Gastrocnemius medialis (tissue), 4 donors: ENCODE measurements around the gene SYNJ1.

Experiments used
- POLR2A ChIP-seq, 2 donors: fragments of 450-650 bp; IDR thresholded peaks; one replicate each; pipeline ENCODE4 v1.6.1; 2017; ENCODE audit warnings: antibody characterized with exemption in 2 of 2, mild to moderate bottlenecking in 2 of 2, moderate library complexity in 2 of 2
- TF ChIP-seq, protein P1 (sequence below), 5 experiments: fragments of 450-650 bp in 3 of 5; fragments of 200-600 bp in 2 of 5; sonication (generic) in 2 of 5; IDR thresholded peaks in 4 of 5; conservative IDR thresholded peaks in 1 of 5; 1 replicate in 4 of 5; 2 replicates in 1 of 5; pipeline ENCODE4 v1.5.1; 2016 to 2019; ENCODE audit warnings: antibody characterized with exemption in 5 of 5, mild to moderate bottlenecking in 3 of 5, moderate library complexity in 3 of 5

GRCh38 chr21:32717851-32718316 is 9.9 kb downstream of the SYNJ1 start:
- TF ChIP-seq, protein P1, sequence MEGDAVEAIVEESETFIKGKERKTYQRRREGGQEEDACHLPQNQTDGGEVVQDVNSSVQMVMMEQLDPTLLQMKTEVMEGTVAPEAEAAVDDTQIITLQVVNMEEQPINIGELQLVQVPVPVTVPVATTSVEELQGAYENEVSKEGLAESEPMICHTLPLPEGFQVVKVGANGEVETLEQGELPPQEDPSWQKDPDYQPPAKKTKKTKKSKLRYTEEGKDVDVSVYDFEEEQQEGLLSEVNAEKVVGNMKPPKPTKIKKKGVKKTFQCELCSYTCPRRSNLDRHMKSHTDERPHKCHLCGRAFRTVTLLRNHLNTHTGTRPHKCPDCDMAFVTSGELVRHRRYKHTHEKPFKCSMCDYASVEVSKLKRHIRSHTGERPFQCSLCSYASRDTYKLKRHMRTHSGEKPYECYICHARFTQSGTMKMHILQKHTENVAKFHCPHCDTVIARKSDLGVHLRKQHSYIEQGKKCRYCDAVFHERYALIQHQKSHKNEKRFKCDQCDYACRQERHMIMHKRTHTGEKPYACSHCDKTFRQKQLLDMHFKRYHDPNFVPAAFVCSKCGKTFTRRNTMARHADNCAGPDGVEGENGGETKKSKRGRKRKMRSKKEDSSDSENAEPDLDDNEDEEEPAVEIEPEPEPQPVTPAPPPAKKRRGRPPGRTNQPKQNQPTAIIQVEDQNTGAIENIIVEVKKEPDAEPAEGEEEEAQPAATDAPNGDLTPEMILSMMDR (IDR thresholded peaks at IDR 0.05 in 4 of 5, conservative IDR thresholded peaks at IDR 0.05 in 1 of 5): no peak
- TF ChIP-seq POLR2A (IDR thresholded peaks at IDR 0.05): no peak
